Vagina (tissue), 2 donors: ENCODE measurements around the gene TMEM183A.

Source experiments
- POLR2A ChIP-seq, 2 donors: fragments of 450-650 bp; IDR thresholded peaks; one replicate each; pipeline ENCODE4 v1.6.1; 2017; ENCODE audit warnings: antibody characterized with exemption in 2 of 2, mild to moderate bottlenecking in 2 of 2, moderate library complexity in 2 of 2
- POLR2AphosphoS5 ChIP-seq, 2 donors: sonication (generic); formaldehyde crosslinking; IDR thresholded peaks; one replicate each; pipeline ENCODE4 v1.9.0; 2017; ENCODE audit warnings: antibody characterized with exemption in 2 of 2, mild to moderate bottlenecking in 2 of 2, low read depth in 1 of 2; ENCODE audit not compliant: insufficient read depth in 1 of 2
- TF ChIP-seq, protein P1 (sequence below), 3 experiments: fragments of 450-650 bp in 2 of 3; fragments of 200-600 bp in 1 of 3; sonication (generic) in 1 of 3; IDR thresholded peaks; one replicate each; pipeline ENCODE4 v1.5.1; 2017 to 2019; ENCODE audit warnings: antibody characterized with exemption in 3 of 3, mild to moderate bottlenecking in 2 of 3, moderate library complexity in 2 of 3

DNA sequence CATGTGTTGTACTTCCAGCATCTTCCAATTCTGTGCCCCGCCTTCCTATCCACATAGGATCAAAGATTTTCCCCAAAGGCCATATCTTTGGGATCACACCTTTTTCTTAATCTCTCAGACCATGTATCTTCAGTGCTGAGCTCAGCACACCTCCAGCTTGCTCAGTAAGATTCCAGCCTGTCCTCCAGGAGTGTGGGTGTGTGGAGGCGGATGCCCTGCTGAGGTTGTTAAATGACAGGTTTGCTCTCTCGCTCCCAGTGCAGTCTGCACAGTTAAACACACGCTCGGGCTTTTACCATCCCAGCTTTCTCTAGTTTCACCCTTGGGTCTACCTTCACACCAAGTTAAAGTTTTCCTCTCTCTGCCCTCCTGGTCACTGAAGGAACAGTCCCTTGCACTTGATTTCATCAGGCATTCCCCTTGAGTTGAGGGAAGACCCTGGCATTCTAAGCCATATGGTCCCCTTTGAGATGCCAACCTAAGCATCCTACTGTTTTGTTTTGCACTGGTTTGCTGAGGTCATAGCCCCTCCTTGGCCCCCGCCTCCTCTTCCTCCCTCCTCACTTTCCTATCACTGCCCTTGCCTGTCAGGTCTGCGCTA lies 64.9 kb downstream of the TMEM183A start:
- no peak for TF ChIP-seq POLR2AphosphoS5 (IDR thresholded peaks at IDR 0.05; ENCODE audit: insufficient read depth in 1 of 2, low read depth in 1 of 2)
- TF ChIP-seq, protein P1, sequence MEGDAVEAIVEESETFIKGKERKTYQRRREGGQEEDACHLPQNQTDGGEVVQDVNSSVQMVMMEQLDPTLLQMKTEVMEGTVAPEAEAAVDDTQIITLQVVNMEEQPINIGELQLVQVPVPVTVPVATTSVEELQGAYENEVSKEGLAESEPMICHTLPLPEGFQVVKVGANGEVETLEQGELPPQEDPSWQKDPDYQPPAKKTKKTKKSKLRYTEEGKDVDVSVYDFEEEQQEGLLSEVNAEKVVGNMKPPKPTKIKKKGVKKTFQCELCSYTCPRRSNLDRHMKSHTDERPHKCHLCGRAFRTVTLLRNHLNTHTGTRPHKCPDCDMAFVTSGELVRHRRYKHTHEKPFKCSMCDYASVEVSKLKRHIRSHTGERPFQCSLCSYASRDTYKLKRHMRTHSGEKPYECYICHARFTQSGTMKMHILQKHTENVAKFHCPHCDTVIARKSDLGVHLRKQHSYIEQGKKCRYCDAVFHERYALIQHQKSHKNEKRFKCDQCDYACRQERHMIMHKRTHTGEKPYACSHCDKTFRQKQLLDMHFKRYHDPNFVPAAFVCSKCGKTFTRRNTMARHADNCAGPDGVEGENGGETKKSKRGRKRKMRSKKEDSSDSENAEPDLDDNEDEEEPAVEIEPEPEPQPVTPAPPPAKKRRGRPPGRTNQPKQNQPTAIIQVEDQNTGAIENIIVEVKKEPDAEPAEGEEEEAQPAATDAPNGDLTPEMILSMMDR (IDR thresholded peaks at IDR 0.05), result no peak
- no peak for TF ChIP-seq POLR2A (IDR thresholded peaks at IDR 0.05)
